Stimulated activated CD4-positive, alpha-beta T cell treated with anti-CD3 and anti-CD28 coated beads, Interleukin-4, amount 100 ng/mL, for 24 hours (primary cell): ENCODE data around the gene RNASE11.
"Not testable (repeated sequence)": the region's sequence is repeated elsewhere in the genome, so short reads cannot be mapped to it uniquely, and the experiment has no call there.

Experiments
- DNase-seq: peaks from one replicate; pipeline ENCODE4 v3.0.0-alpha.2; 2020

Gene RNASE11

DNA sequence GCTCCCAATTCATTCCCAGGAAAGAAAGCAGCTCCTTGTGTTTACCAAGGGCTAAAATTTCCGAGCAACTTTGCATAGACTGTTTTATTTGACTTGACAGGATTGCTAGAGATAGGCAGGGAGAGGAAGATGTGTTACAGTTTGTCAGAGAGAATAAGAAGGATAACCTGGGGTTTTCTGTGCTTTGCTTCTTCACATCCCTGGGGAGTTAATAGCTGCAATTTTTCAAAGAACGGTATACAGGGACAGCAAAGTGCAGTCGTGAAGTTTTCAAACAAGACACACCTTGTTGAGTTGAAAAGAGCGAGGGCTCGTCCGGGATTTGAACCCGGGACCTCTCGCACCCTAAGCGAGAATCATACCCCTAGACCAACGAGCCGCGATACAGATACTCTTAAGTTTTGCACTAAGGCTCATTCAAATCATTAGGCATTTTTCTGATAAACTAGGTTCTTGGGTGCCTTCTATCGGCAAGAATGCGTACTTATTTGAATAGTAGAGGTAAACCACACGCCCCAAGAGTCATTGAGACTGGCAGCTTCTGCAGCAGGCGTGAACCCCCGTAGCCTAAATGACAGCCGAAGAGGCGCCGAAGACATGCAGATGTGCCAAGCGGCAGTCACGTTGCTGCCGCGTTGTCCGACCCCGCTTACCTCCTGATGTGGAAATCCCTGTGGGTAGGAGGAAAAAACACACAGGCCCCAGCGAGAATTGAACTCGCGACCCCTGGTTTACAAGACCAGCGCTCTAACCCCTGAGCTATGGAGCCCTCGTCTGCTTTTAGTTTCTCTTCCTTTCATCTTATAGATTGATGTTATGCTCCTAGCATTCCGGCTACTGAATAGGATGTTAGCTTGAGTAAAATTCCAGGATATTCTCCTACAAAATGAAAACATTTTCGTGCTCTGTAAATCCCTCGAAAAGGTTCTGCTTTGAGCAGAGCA, 25.6 kb upstream of the RNASE11 start:
- peak; percentile 91 for DNase-seq

- DNase-seq = no peak
Measured at GRCh38 chr14:20612403-20612802, 24.6 kb upstream of the RNASE11 start.

- no peak for DNase-seq
Measured at GRCh38 chr14:20611277-20611676, 23.5 kb upstream of the RNASE11 start.

GRCh38 chr14:20610002-20610765, 22.4 kb upstream of the RNASE11 start:
- DNase-seq = peak; percentile 83

DNA sequence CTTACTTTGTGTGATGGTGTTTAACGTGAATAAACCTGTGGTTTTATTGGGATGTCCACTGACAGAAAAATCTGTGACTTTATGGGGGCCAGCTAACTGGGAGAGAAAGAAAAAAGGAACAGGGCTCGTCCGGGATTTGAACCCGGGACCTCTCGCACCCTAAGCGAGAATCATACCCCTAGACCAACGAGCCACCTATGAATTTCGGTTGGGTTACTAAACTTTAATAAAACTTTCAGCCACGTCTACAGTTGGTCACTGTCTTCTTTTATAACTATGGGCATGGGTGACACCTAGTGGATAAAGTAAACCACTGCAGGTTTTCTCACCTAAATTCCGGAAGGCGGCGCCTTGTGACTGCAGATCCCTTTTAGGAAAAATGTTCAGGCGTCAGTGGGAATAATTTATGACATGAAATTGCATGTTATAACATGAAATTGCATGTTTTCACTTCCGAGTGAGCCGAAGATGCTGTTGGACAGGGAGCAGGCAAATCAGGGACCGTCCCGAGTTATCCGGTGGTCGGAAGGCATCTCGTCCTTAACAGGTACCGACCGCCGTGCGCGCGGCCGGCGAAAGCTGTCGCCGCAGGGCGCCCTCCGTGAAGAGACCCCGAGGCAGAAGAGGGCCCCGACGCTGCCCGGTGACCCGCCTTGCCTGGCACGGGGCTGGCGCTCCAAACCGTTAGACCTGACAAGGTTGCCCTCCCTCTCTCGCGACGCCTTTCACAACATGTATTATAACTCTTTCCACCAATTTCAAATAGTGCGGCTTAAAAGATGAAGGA, 21.6 kb upstream of the RNASE11 start:
- DNase-seq = peak; percentile 73

DNA sequence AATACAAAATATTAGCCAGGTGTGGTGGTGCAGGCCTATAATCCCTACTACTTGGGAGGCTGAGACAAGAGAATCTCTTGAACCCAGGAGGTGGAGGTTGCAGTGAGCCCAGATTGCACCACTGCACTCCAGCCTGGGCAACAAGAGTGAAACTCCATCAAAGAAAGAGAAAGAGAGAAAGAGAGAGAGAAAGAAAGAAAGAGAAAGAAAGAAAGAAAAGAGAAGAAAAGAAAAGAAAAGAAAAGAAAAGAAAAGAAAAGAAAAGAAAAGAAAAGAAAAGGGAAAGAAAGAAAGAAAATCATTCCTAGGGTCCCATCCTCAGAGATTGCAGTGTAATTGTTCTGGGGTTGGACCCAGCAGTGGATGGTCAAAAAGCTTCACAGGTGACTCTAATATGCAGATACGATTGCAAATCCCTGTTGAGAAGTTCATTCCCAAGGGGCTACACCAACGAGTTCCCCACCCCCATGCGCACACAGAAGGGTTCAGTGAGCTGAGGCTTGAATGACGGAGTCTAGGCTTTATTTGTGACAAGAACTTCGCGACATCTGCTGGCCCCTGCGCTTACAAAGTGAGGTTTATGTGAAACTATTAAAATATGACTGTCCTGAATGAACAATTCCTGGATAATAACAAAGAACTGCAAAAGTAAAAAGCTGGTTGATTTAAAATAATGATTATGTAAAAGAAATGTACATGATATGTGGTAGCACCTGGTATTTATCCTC, 20.7 kb upstream of the RNASE11 start:
- no peak for DNase-seq

DNA sequence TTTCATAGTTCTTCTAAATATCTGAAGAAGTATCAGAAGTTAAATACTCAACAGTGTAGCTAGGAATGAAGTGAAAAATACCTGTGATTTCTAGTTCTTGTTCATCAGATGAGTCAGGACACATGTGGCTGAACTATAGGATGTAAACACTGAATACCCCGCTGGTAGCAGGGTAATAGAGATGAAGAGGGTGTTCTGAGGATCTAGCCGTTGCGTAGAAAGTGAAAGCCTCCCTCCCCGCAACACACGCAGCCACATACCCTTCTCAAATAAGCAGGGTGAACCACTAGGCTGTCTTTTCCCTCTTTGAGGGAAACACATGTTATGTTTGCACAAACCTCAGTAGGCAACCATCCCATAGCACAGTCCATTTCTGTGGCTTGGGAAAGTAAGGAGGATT, 19.8 kb upstream of the RNASE11 start:
- no peak for DNase-seq

GRCh38 chr14:20606902-20607242, 19.1 kb upstream of the RNASE11 start:
- no peak for DNase-seq

- no peak for DNase-seq
Measured at GRCh38 chr14:20606190-20606901, 18.5 kb upstream of the RNASE11 start.

DNA sequence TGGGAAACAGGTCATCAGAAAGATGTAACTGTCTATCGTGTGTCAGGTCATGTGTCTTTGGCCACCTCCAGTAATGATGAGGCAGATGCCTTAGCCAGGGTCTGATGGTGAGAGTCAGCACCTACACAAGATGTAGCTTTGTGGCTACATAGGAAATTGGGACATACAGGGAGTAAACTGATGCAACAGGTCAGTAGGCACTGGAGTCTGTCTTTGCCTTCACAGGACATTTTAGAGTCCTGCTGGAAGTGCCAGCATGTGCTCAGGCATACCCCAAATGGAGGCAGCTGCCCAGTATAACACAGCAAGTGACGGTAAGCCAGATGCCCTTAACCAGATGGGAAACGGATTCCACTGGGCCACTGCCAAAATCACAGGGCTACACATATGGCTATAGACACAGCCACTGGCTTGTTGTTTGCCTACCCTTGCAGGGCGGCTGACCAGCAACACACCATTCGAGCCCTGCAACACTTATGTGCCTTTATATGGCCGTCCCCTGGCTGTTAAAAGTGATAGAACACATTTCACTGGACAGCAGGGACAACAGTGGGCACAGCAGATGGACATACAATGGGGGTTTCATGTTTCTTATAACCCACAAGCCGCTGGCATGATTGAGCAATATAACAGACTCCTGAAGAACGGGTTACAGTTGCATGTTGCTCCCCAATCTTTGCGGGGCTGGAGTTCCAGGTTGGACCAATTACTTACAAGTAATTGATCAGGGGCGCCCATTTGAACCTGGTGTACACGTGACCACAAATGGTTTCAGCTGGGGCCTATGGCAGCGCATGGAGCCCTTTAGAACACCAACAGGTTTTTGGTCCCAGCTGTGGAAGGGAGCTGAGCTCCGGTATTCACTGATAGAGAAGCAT, 16.3 kb upstream of the RNASE11 start:
- no peak for DNase-seq

DNA sequence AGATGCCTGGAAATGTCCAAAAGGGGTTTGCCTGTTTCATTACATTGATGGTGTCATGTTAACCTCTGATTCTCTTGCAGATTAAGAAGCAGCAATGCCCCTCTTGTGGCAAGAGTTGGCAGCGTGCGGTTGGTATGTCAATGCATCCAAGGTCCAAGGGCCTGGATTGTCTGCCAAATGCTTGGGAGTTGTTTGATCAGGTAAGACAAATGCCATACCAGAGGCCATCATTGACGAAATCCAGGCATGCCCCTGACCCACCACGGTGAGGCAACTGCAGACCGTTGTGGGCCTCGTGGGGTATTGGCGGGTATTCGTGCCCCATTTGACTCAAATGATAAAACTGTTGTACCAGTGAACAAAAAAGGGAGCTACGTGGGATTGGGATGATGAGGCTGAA, 14.8 kb upstream of the RNASE11 start:
- no peak for DNase-seq

DNA sequence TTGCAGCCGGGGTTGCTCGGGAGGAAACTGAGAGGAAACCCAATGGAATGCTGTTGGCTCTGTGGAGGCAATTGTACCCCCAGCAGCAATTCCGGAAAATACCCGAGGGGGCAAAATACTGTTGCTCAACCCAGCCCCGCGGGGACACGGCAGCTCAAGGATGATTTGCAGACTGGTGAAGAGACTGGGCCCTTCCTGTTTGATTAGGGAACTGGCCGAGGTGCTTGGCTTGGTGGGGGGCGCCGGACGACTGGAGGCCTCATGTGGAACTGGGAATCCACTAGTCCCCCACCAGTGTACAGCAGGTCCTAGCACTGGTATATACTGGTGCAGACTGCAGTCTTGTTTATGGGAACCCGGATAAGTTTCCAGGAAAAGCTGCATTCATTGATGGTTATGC, 13.7 kb upstream of the RNASE11 start:
- DNase-seq = no peak

GRCh38 chr14:20597108-20597507, 9.3 kb upstream of the RNASE11 start:
- DNase-seq = no peak

DNA sequence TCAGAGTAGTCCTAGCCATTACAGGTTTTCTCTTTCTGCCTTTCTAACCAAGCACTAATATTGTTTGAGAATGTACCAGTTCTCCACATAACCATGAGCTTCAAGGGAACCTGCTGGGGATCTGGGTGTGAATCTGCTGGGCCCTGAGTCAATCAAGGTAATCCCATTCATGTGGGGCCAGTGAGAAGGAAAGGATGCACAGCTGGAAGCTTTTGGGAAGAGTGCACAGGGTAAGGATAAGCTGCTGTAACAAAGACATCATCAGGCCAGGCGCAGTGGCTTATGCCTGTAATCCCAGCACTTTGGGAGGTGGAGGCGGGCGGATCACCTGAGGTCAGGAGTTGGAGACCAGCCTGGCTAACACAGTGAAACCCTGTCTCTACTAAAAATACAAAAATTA, 7.9 kb upstream of the RNASE11 start:
- DNase-seq = not testable (repeated sequence)

DNA sequence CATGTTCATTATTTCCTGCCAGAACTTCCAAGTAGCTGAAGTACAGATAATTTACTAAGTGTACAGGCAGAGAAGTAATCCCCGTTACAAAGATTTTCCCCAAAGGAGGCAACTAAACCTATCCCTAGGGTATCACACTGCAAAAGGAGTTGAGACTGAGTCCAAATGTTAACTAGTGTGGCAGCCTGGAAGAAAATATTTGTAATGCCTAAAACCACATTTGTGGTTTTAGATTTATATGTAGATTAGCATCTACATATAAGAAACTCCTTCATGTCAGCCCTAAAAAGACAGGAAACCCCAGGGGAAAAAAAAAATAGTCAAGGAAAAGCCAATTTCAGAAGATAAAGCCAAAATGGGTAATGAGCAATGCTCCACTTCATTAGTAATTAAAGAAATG, 4.8 kb upstream of the RNASE11 start:
- no peak for DNase-seq

- no peak for DNase-seq
Measured at GRCh38 chr14:20591235-20591634, 3.4 kb upstream of the RNASE11 start, which contains the start of gene RNASE12. Gene RNASE12 (minus strand): TSS chr14:20591376. CDS start chr14:20590723, 653 bp downstream.

- no peak for DNase-seq
Measured at GRCh38 chr14:20583908-20584307, 3.9 kb downstream of the RNASE11 start.

DNA sequence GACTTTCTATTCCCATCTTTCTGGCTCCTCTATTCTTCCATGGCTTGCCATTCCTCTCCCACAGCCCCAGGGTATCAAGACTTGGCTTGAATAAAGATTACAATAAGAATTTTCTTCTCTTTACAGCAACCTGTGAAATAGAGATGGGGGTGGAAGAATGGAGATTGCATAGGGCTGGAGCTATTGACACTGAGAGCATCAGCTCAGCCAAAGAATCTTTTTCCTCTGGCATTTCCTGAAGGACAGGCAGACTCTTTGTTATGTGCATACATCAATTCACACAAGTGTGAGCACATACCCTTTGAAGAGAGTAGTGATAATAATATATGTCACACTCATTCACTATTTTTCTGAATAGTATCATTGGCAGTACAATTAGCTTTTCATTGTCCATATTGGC, 4.7 kb downstream of the RNASE11 start:
- no peak for DNase-seq

DNA sequence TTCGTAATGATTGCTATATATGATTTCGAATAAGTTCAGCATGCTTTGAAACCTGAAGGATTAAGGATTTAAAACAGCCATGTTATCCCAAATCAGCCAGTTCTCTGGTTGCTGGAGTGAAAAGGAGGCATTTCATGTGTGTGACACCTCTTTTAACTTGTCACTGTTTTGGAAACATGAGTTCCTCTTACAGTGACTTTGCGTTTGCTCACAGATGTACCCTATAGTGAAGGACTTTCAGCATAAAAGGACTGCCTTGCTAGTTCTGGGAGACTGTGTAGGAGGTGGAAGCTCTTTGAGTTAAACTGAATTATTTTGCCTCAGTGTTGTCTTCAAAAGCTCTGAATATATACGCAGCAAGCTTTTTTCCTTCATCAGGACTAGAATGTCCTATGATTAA, 7.6 kb downstream of the RNASE11 start:
- no peak for DNase-seq

DNA sequence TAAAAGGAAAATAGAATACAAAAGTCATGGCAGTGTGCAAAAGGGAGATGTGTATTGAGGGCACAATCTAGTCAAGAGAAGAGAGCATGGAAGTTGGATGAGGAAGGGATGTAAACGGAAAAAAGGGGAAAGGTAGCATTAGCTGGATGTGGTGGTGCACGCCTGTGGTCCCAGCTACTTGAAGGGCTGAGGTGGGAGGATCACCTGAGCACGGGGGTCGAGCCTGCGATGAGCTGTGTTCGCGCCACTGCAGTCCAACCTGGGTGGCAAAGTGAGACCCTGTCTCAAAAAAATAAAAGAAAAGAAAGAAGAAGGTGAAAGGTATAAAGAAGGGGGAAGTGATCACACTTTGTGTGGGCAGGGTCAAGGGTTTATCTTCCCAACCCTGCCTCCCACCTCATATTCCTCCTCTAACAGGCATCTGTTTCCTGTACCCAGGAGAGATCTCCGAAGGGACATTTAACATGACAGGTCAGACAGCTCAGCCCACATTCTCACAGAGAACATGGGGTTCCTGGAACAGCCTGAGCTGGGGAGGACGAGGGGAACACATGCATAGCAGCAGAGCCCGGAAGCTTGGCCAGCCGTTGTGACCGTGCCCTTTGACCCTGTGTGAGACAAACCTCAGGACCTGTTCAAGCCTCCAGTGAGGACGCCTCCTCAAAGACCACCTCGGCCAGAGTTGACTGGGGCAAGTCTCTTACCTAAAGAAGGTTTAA, 8.9 kb downstream of the RNASE11 start:
- DNase-seq = no peak
